Activated CD8-positive, alpha-beta memory T cell treated with anti-CD3 and anti-CD28 coated beads, Interleukin-2, amount 50 U/mL, for 1 hour (primary cell): ENCODE results near the gene AREL1.
A peak's percentile ranks its signal among the peaks of the same experiment; 100 is the strongest.

Experiments
- DNase-seq: peaks from one replicate; pipeline ENCODE4 v3.0.0-alpha.2; 2020; ENCODE audit errors: extremely low read depth

The AREL1 gene

GRCh38 chr14:74635847-74636246, 77.0 kb downstream of the AREL1 start:
- DNase-seq, result no peak

DNA sequence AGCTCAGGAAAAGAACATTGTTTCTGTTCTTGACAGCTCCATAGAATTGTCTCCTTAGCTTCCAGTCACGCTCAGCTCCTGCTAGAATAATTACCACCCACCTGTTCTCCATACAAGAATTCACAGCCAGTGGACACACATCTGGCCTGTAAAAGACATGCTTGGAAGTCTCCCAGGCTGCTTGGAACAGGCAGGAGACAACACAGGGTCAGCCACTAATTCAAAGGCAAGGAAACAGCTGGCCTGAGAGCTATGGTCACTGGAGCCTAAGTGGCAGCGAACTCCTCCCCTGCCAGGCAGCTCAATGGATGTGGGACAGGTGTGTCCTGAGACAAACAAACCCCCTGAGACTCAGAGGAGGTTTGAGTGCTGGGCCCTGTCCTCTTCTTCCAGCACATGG, 77.9 kb downstream of the AREL1 start:
- DNase-seq, result no peak

- no peak for DNase-seq
Measured at GRCh38 chr14:74634481-74634880, 78.4 kb downstream of the AREL1 start.

DNA sequence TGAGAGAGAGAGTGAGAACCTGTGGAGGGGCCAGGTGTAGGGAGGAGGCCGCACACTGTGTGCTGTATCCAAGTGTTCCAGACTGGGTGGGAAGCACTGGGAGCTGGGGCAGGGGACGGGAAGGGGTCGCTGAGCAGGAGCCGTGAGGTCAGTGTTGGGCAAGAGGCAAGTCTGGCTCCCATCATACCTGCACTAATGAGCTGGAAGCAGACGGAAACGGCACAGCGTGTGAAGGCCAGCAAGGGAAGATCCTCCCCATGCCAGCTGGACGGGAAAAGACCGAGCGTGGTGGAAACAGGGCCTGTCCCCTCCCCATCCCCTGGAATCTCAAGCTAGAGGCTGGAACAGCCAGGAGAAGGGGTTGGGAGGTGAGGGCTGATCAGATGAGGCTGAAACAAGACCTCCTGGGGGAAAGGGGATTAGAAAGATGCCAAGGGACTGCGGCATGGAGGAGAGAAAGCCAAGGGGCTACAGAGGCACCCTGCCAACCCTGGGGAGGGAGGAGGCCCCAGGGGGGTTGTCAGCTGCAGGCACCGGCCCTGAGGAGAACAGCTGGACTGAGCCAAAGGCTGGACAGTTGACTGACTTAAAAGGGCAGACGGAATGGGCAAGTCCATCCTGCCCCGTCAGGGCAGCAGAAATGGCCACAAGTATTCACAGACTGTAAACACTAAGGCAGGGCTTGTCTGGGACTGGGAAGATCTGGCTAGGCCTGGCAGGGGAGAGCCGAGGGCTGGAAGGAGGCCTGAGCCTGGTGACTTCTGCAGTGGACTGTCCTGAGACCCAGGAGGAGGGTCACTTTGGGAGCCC, 81.8 kb downstream of the AREL1 start:
- no peak for DNase-seq

GRCh38 chr14:74628418-74628817, 84.5 kb downstream of the AREL1 start:
- DNase-seq, result no peak

- no peak for DNase-seq
Measured at GRCh38 chr14:74627076-74627475, 85.8 kb downstream of the AREL1 start.

- DNase-seq, result no peak
Measured at GRCh38 chr14:74622257-74622656, 90.6 kb downstream of the AREL1 start.

DNA sequence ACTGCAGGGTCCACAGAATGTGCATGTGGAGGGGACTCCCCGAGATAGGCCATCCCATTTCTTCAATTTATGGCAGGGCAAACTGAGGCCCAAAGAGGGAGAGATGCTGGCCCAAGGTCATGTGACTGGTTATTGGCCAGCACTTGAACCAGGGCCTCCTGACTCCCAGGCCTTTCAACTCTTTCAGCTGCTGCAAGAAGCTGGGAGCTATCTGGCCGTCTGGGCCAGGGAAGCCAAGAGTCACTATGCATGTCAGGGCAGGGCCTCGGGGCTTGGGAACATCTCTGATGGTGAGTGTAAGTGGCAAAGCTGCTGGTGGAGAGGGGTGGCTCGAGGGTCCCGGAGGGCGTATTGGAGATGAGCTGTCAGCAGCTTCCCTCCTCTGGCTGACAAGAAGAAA, 91.3 kb downstream of the AREL1 start:
- no peak for DNase-seq

DNA sequence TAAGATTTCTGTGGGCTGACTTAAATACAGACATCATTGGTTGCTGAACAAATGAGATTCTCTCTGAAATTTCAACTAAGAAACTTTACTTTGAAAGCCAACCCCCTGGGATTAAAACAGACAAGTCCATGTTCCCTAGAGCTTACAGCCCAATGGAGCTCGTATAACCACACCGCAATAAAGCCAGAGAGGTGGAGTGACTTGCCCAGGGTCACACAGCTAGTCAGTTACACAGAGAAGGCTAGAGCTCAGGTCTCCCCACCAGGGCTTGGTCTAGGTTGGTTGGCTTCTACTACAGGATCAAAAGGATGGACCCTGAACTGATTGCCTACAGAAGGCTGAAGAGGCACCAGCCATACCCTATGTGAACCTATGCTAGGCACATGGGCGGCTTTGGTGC, 92.0 kb downstream of the AREL1 start:
- no peak for DNase-seq

- DNase-seq, result no peak
Measured at GRCh38 chr14:74620497-74620921, 92.4 kb downstream of the AREL1 start.

DNA sequence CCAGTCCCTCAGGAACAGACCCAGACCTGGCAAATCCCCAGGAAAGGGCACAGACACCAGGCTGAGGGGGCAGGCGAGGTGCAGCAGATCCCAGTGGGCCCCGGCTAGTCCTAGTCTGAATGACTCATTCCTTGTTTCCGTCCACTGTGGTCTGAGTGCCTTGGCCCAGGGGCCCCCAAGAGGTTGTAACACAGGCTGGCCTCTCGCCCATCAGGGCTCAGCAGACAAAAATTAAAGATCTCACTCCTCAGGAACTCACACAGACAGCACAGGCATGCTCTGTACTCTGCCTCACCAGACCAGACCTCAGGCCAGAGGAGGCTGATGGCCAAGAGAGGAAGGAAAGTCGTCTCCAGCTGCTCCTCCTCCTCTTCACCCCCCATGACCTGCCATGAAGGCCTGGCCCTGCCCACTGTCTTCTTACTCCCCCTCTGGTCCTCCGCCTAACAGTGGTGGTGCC, 93.2 kb downstream of the AREL1 start:
- no peak for DNase-seq

- DNase-seq, result peak; percentile 63
Measured at GRCh38 chr14:74618078-74618952, 94.6 kb downstream of the AREL1 start.

GRCh38 chr14:74616996-74617700, 95.7 kb downstream of the AREL1 start:
- no peak for DNase-seq

- no peak for DNase-seq
Measured at GRCh38 chr14:74616507-74616906, 96.4 kb downstream of the AREL1 start.

DNA sequence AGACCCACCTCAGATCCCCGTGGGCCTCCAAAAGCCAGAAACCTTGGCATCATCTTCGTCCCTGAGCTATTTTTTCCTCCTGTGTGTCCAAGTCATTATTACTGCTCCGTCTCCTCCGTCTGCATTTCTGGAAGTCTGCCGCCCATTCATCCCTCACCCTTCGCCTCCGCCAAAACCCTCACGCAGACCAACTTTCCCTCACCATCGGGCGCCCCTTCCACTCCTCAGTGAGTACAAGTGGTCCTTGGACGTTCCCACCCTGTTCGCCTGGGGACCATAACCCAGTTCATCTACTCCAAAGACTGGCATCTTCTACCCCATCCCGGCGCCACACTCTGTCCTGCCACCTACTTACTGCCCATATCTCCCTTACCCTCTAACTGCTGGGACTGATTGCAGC, 97.1 kb downstream of the AREL1 start:
- no peak for DNase-seq

DNA sequence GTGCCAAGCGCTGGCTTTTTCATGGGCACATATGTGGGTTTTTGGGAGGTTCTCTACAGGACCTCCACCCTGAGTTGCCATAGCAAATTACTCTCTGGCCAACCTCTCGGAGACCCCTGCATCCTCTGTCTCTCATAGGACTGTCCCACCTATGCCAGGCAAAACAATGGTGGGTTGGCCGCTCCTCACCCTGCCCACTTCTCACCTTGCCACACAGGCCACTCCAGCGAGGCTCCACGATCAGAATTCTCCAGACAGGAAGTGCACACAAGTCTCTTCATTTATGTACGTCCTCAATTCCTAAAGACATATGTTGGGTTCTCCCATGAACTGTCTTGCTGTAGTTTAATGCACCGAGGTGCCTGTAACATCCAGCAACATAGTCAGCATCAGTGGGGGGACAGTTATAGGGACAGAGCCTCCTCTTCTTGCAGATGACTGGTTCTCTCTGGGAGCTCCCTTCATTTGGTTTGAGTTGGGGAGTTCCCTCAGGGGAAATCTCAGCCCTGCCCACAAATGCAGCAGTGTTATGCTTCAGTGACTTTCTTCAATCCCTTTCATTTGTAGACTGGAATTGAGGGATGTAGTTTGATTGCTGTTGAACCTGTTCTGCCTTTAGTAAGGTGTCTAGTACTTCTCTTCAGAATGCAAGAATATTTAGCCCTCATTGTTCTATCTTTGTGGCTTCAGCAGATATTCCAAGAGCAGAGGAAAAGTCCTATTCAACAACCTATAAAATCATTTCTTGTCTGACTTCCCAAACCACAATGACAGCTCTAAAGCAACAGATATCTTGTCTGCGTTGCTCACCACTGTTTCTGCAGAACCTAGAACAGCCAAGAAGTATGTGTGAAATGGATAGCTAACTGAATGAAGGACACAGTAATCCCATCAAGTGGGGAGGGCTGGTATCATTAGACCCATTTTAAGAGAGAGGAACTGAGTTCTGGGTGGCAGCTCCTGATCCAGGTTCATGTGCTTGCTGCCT, 98.1 kb downstream of the AREL1 start:
- DNase-seq, result no peak

DNA sequence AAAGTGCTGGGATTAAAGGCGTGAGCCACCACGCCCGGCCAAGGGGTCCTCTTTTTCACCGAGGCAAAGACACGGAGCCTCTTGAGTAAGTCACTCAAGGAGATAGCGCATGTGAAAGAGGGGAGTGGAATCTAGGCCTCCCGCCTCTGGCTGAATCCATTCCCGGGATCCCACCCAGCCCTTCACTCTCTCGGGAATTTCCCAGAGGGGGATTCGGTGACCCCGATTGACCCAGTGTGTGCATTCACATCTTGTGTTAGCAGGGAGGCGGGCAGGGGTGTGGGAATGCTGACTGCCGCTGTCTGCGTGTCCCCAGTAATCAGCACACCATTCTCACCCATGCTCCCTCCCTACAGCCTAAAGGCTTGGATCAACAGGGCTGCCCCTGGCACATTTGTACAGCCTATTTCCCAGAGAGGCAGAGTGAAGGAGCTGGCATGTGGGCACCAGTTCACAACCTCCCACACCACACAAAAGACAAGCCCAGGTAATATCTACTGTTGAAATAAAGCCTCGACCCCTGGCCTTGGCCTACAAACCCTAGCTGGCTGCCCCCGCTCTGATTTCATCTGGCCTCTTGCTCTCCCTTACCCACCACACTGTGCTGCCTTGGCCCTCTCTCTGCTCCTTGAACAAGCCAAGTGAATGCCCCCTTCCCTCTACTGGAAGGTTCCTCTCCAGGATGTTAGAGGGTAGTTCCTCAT, 99.5 kb downstream of the AREL1 start:
- no peak for DNase-seq

- peak; percentile 43 for DNase-seq
Measured at GRCh38 chr14:74612350-74613021, 100.4 kb downstream of the AREL1 start.

DNA sequence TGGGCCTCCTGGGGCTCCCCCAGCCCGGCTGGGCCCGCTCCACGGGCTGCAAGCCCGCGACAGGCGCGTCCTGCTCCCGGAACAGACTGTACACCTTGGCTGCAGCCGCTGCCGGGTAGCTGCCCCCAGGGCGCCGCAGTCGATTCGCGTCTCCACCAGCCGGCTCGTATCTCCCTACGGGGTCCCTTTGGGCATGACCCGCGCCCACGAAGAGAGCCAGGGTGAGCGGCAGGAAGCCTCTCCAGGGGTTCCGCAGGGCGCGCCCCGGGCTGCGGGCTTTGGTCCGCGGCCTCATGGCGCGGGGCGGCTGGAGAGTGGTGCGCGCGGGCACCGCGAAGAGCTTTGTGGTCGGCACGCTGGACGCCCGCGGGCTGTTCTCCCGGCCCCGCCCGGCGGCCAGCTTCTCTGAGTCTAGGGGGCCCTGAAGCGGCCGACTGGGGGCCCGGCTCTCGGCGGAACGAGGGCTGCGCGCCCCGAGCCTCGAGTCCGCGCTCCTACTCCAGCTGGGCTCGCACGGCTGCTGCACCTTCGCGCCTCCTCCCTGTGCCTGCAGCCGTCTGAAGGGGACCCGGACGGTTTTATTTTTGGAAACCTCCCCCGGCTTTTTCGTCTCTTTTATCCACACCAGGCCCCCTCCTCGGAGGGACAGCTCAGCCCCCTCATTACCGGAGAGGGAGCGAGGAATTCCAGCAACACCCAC, 101.1 kb downstream of the AREL1 start, which contains the start of gene LTBP2:
Gene LTBP2 (minus strand): TSS at position 588 of the 700 bp plus-strand sequence. CDS start 293 bp downstream, at position 295.
- DNase-seq, result no peak
